K562 (cell line): ENCODE data around the gene VPS41. TPM values are rescaled to one million over a fixed set of nuclear protein-coding genes. Genes with fewer than 3 reads are reported as not detected.
A peak's percentile ranks its signal among the peaks of the same experiment; 100 is the strongest.

Experiments
- CBX2 ChIP-seq: fragments of 200-600 bp; sonication (generic); IDR thresholded peaks from one replicate; pipeline ENCODE4 v1.6.1; 2012; ENCODE audit warnings: mild to moderate bottlenecking, low read length, inconsistent platforms; ENCODE audit not compliant: insufficient read depth, poor library complexity, severe bottlenecking
- ESRRB ChIP-seq: fragments of 250-450 bp; sonication (Bioruptor Pico); IDR thresholded peaks from 2 replicates; pipeline ENCODE4 v1.5.0; 2020; ENCODE audit warnings: mild to moderate bottlenecking, moderate library complexity, borderline replicate concordance
- FOSL1 ChIP-seq: fragments of 200-800 bp; sonication (Bioruptor generic); conservative IDR thresholded peaks from 2 replicates; pipeline ENCODE4 v1.6.1; 2016; ENCODE audit warnings: missing genetic modification characterization, missing compliant biosample characterization
- HINFP ChIP-seq: fragments of 450-650 bp; conservative IDR thresholded peaks from 2 replicates; pipeline ENCODE4 v1.6.1; 2016; ENCODE audit warnings: missing genetic modification characterization, low read depth, mild to moderate bottlenecking, control low read depth, missing compliant biosample characterization
- HNRNPUL1 ChIP-seq: fragments of 200-400 bp; formaldehyde crosslinking; IDR thresholded peaks from 2 replicates; pipeline ENCODE4 v1.6.1; 2017; ENCODE audit warnings: low read length
- IRF2 ChIP-seq: sonication (generic); formaldehyde crosslinking; IDR thresholded peaks from 2 replicates; pipeline ENCODE4 v1.8.1; 2022; ENCODE audit warnings: mild to moderate bottlenecking, missing genetic modification reagents
- JUN ChIP-seq, 2 experiments: sonication (generic) in 1 of 2; formaldehyde crosslinking in 1 of 2; IDR thresholded peaks; 2 replicates each; pipeline versions ENCODE4 v1.6.1 to v1.8.0; 2012 to 2022; ENCODE audit warnings: borderline replicate concordance in 2 of 2, mild to moderate bottlenecking in 2 of 2, improper control_type of control experiment in 1 of 2, low read depth in 1 of 2, low read length in 1 of 2, missing genetic modification reagents in 1 of 2
- KDM5B ChIP-seq: fragments of 200-600 bp; sonication (generic); IDR thresholded peaks from 2 replicates; pipeline ENCODE4 v1.6.1; 2012; ENCODE audit warnings: low read depth, mild to moderate bottlenecking, moderate library complexity, low read length, control low read depth, inconsistent platforms; ENCODE audit not compliant: insufficient replicate concordance
- NBN ChIP-seq: fragments of 450-650 bp; IDR thresholded peaks from 2 replicates; pipeline ENCODE4 v1.6.1; 2016; ENCODE audit warnings: low read depth, mild to moderate bottlenecking
- NCOA1 ChIP-seq: fragments of 450-650 bp; IDR thresholded peaks from 2 replicates; pipeline ENCODE4 v1.6.1; 2016; ENCODE audit warnings: low read depth
- RBM22 ChIP-seq: fragments of 200-400 bp; formaldehyde crosslinking; IDR thresholded peaks from 2 replicates; pipeline ENCODE4 v1.6.1; 2018; ENCODE audit warnings: low read length, low read depth; ENCODE audit not compliant: poor library complexity, severe bottlenecking
- SPI1 ChIP-seq: IDR thresholded peaks from 2 replicates; pipeline ENCODE4 v1.6.1; 2011; ENCODE audit warnings: low read depth, low read length, control low read depth, borderline replicate concordance
- STAT5A ChIP-seq: IDR thresholded peaks from 2 replicates; pipeline ENCODE4 v1.6.1; 2012; ENCODE audit warnings: low read length, inconsistent platforms, borderline replicate concordance
- TCF3 ChIP-seq: sonication (generic); formaldehyde crosslinking; IDR thresholded peaks from 2 replicates; pipeline ENCODE4 v1.4.0; 2020; ENCODE audit warnings: mild to moderate bottlenecking, missing genetic modification reagents
- TFE3 ChIP-seq: fragments of 450-650 bp; formaldehyde crosslinking; IDR thresholded peaks from 2 replicates; pipeline ENCODE4 v1.4.0; 2020; ENCODE audit warnings: mild to moderate bottlenecking, mixed read lengths
- THAP7 ChIP-seq: fragments of 250-450 bp; sonication (Bioruptor Pico); IDR thresholded peaks from 2 replicates; pipeline ENCODE4 v1.5.0; 2021
- TRIM24 ChIP-seq, 2 experiments: fragments of 450-650 bp; IDR thresholded peaks; 2 replicates each; pipeline ENCODE4 v1.6.1; 2016
- U2AF2 ChIP-seq: fragments of 200-400 bp; formaldehyde crosslinking; optimal IDR thresholded peaks from 2 replicates; pipeline ENCODE3; 2017; ENCODE audit warnings: low read depth, mild to moderate bottlenecking, low read length
- YBX1 ChIP-seq: fragments of 450-650 bp; IDR thresholded peaks from 2 replicates; pipeline ENCODE4 v1.7.1; 2016; ENCODE audit warnings: mild to moderate bottlenecking
- YY1 ChIP-seq, 3 experiments: IDR thresholded peaks; 2 replicates each; pipeline ENCODE4 v1.6.1; 2011; ENCODE audit warnings: low read length in 2 of 3, mild to moderate bottlenecking in 2 of 3, moderate library complexity in 2 of 3, borderline replicate concordance in 1 of 3, control low read depth in 1 of 3, low read depth in 1 of 3; ENCODE audit not compliant: insufficient read depth in 3 of 3, insufficient replicate concordance in 2 of 3, control insufficient read depth in 1 of 3, insufficient read length in 1 of 3; ENCODE audit errors: extremely low read depth in 1 of 3
- ZBTB2 ChIP-seq: fragments of 450-650 bp; IDR thresholded peaks from 2 replicates; pipeline ENCODE4 v1.6.1; 2016; ENCODE audit warnings: antibody characterized with exemption
- ZFP30 ChIP-seq: fragments of 250-450 bp; sonication (Bioruptor Pico); IDR thresholded peaks from 2 replicates; pipeline ENCODE4 v1.8.0; 2022; ENCODE audit warnings: moderate library complexity, mild to moderate bottlenecking, inconsistent platforms, borderline replicate concordance
- ZKSCAN1 ChIP-seq: fragments of 150-350 bp; IDR thresholded peaks from 2 replicates; pipeline ENCODE4 v1.6.1; 2016; ENCODE audit warnings: low read depth, low read length
- ZNF316 ChIP-seq: fragments of 450-650 bp; IDR thresholded peaks from 2 replicates; pipeline ENCODE4 v1.6.1; 2016
- polyA plus RNA-seq, 8 experiments: library from polyadenylated mRNA; depleted of rRNA in 4 of 8; stranded (reverse) in 5 of 8; unstranded in 3 of 8; fragments of >200 nt; fragmentation: Nextera tagmentation in 2 of 8; fragmentation: Illumina TruSeq in 1 of 8; extraction: Ambion mirVana in 2 of 8; extraction: Trizol in 1 of 8; gene quantifications; 2 replicates each; pipeline versions ENCODE4 v1.2.1 to v1.2.3, GENCODE V29; 2011 to 2014; ENCODE audit warnings: inconsistent platforms in 1 of 8, missing spikeins in 1 of 8
- total RNA-seq, 7 experiments: library from RNA; depleted of rRNA in 6 of 7; stranded (reverse); fragments of >200 nt in 6 of 7; fragmentation: Illumina TruSeq in 2 of 7; extraction: Trizol in 2 of 7; gene quantifications; 2 replicates each; pipeline versions ENCODE4 v1.2.1 to v1.2.3, GENCODE V29; 2011 to 2021; ENCODE audit warnings: low replicate concordance in 1 of 7

Gene VPS41
- total and polyA plus RNA-seq, 9 of the 15 experiments (the other 6 are each of a cell fraction or from before 2014, with no cell fraction given): 17.7 to 46.8 (median 32.1) TPM

- no peak for TF ChIP-seq SPI1
- no peak for TF ChIP-seq THAP7 (CRISPR knock-in tag)
- TF ChIP-seq IRF2 (CRISPR knock-in tag): no peak
- no peak for TF ChIP-seq ZBTB2
- TF ChIP-seq U2AF2: no peak
- TF ChIP-seq NBN: no peak
- no peak for TF ChIP-seq ZFP30
- TF ChIP-seq KDM5B: no peak
- peak; percentile 91 for TF ChIP-seq FOSL1 (tag)
- no peak for TF ChIP-seq HNRNPUL1
- TF ChIP-seq ESRRB: no peak
- no peak for TF ChIP-seq ZKSCAN1
- peak; percentile 54; the same call in 1 of the 2 replicates for TF ChIP-seq JUN (IDR thresholded peaks at IDR 0.05; ENCODE audit: borderline replicate concordance, low read depth, low read length)
- TF ChIP-seq JUN (CRISPR knock-in tag; IDR thresholded peaks at IDR 0.05; ENCODE audit: borderline replicate concordance): no peak
- no peak for TF ChIP-seq HINFP (tag)
- peak; percentile 79 for TF ChIP-seq TCF3 (CRISPR knock-in tag)
- TF ChIP-seq ZNF316: no peak
- TF ChIP-seq TFE3 (CRISPR knock-in tag): no peak
- TF ChIP-seq CBX2: no peak
- TF ChIP-seq YY1 (IDR thresholded peaks at IDR 0.05; ENCODE audit: borderline replicate concordance in 1 of 3, control insufficient read depth in 1 of 3, extremely low read depth in 1 of 3, insufficient read depth in 3 of 3, insufficient read length in 1 of 3, insufficient replicate concordance in 2 of 3, low read depth in 1 of 3, low read length in 2 of 3): no peak
- peak; percentile 32; the same call in 1 of the 2 replicates for TF ChIP-seq STAT5A
- no peak for TF ChIP-seq NCOA1
- no peak for TF ChIP-seq RBM22
- no peak for TF ChIP-seq YBX1
- peak in 1 of 2 experiments; percentile 37; a peak in 1 of 4 replicates for TF ChIP-seq TRIM24 (IDR thresholded peaks at IDR 0.05)
Observed at GRCh38 chr7:38806912-38807311, 102.1 kb downstream of the VPS41 start (continued).
